GM13977 (cell line): ENCODE results near the gene PDZD7.
A peak's percentile ranks its signal among the peaks of the same experiment; 100 is the strongest.

Experiments
- DNase-seq: peaks from one replicate; pipeline ENCODE4 v3.0.0; 2012; ENCODE audit warnings: low spot score
- CTCF ChIP-seq: IDR thresholded peaks from 2 replicates; pipeline ENCODE4 v1.5.1; 2012; ENCODE audit warnings: mild to moderate bottlenecking, control low read depth; ENCODE audit not compliant: insufficient read depth; ENCODE audit errors: extremely low read depth, missing control alignments
- in situ Hi-C: fragments of 300-500 bp; cut with MboI; formaldehyde crosslinking; loops from one replicate; pipeline ENCODE4 v1.12.0; 2022; ENCODE audit warnings: low sequenced_read_pairs, low pct_unique_long_range_greater_than_20kb, mixed read lengths, inconsistent platforms; ENCODE audit not compliant: unreplicated experiment

PDZD7 gene

GRCh38 chr10:101062232-101063049 lies 31.5 kb upstream of the PDZD7 start:
- peak; percentile 91 for TF ChIP-seq CTCF
- peak; percentile 82 for DNase-seq
- in situ Hi-C loops: no loop called here

- peak; percentile 37 for DNase-seq
- in situ Hi-C loops: no loop called here
- no peak for TF ChIP-seq CTCF
Observed at GRCh38 chr10:101061624-101062231, 30.8 kb upstream of the PDZD7 start, which contains the start of gene KAZALD1. KAZALD1 (plus strand) TSS chr10:101061989; CDS start chr10:101062593, 604 bp downstream.

- in situ Hi-C loops: no loop called here
- peak; percentile 98 for DNase-seq
Observed at GRCh38 chr10:101060951-101061623, 30.2 kb upstream of the PDZD7 start.

GRCh38 chr10:101060036-101060950 lies 29.4 kb upstream of the PDZD7 start:
- peak; percentile 89 for DNase-seq
- peak; percentile 86 for TF ChIP-seq CTCF
- in situ Hi-C loops: no loop called here

More at GRCh38 chr10:101060951-101061623, 30.2 kb upstream of the PDZD7 start:
- no peak for TF ChIP-seq CTCF

GRCh38 chr10:101056365-101057151 lies 25.6 kb upstream of the PDZD7 start:
- in situ Hi-C loops: no loop called here
- TF ChIP-seq CTCF: no peak
- no peak for DNase-seq
